ENCODE data around the gene SETX. TPM values are rescaled to one million over a fixed set of nuclear protein-coding genes. Genes with fewer than 3 reads are reported as not detected.
A peak's percentile ranks its signal among the peaks of the same experiment; 100 is the strongest.

SETX gene
- total RNA-seq, 5 donors from 2014 or later (not counting 1 experiment from before 2014, with no cell fraction given), result 63.9 to 73.2 (median 65.0) TPM

- DNase-seq (no peak), ATAC-seq (replicated peaks in 1 of 4) (no peak)
- no peaks in the 10 kb centered on the region for H3K9me3 Mint-ChIP-seq
- no peaks in the 10 kb centered on the region for H3K4me1 Mint-ChIP-seq
- H3K4me3 ChIP-seq (ENCODE audit: control insufficient read depth in 1 of 2, extremely low read depth in 1 of 2, low read length in 1 of 2), result no peak overlapping the region
- no peaks in the 10 kb centered on the region for H3K4me1 ChIP-seq (ENCODE audit: control insufficient read depth in 1 of 2, extremely low read depth in 1 of 2, insufficient read depth in 2 of 2, low read length in 2 of 2)
- no peak overlapping the region for H3K4me3 Mint-ChIP-seq
- H3K36me3 Mint-ChIP-seq, result no peaks in the 10 kb centered on the region
- H3K36me3 ChIP-seq (ENCODE audit: control insufficient read depth in 2 of 2, extremely low read depth in 1 of 2, insufficient read depth in 1 of 2, low read length in 1 of 2), result no peaks in the 10 kb centered on the region
- H3K27ac Mint-ChIP-seq, result no peak overlapping the region
- H3K27me3 Mint-ChIP-seq, result no peaks in the 10 kb centered on the region
- H3K9me3 ChIP-seq, result no peaks in the 10 kb centered on the region
- POLR2A ChIA-PET, result no interaction called here
- CTCF ChIA-PET, result no interaction called here
- H3K27me3 ChIP-seq (replicated peaks in 1 of 2; ENCODE audit: control insufficient read depth in 2 of 2, extremely low read depth in 1 of 2, insufficient read depth in 2 of 2, low read length in 1 of 2), result no peaks in the 10 kb centered on the region
- no peak overlapping the region for H3K27ac ChIP-seq (ENCODE audit: low read length)
- no CpG with 5 or more reads among the region's 3 CpGs for WGBS (ENCODE audit: insufficient coverage)
These were observed 11.2 kb upstream of the SETX start for GRCh38 chr9:132365986-132366385.

DNA sequence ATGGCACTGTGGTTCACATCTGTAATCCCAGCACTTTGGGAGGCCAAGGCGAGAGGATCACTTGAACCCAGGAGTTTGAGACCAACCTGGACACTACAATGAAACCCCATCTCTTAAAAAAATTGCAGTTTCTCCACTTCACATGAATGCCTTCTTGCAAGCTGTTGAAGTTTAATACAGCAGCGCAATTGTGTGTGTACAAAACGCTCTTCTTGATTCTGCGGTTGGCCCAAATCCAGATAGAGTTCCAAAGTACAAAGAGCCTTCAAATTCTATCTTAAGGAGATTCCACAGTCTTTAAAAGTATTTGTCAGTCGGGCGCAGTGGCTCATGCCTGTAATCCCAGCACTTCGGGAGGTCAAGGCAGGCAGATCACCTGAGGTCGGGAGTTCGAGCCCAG lies 9.3 kb upstream of the SETX start:
- no peaks in the 10 kb centered on the region for H3K9me3 ChIP-seq
- Mint-ChIP-seq H3K4me3 (no peak overlapping the region), H3K9me3 (no peaks in the 10 kb centered on the region), H3K4me1 (no peaks in the 10 kb centered on the region), H3K27ac (no peak overlapping the region), H3K27me3 (no peaks in the 10 kb centered on the region), H3K36me3 (no peaks in the 10 kb centered on the region)
- CTCF ChIA-PET, result no interaction called here
- H3K36me3 ChIP-seq (ENCODE audit: control insufficient read depth in 2 of 2, extremely low read depth in 1 of 2, insufficient read depth in 1 of 2, low read length in 1 of 2), result no peaks in the 10 kb centered on the region
- no peak for ATAC-seq (replicated peaks in 1 of 4)
- no peak overlapping the region for H3K4me3 ChIP-seq (ENCODE audit: control insufficient read depth in 1 of 2, extremely low read depth in 1 of 2, low read length in 1 of 2)
- POLR2A ChIA-PET, result no interaction called here
- no peak overlapping the region for H3K27ac ChIP-seq (ENCODE audit: low read length)
- WGBS (ENCODE audit: insufficient coverage), result 97% methylated on average over 8 of the region's 9 CpGs
- H3K27me3 ChIP-seq (replicated peaks in 1 of 2; ENCODE audit: control insufficient read depth in 2 of 2, extremely low read depth in 1 of 2, insufficient read depth in 2 of 2, low read length in 1 of 2), result no peaks in the 10 kb centered on the region
- no peaks in the 10 kb centered on the region for H3K4me1 ChIP-seq (ENCODE audit: control insufficient read depth in 1 of 2, extremely low read depth in 1 of 2, insufficient read depth in 2 of 2, low read length in 2 of 2)
- no peak for DNase-seq

- Histone ChIP-seq H3K9me3 (no peaks in the 10 kb centered on the region), H3K27ac (ENCODE audit: low read length) (no peak overlapping the region), H3K4me1 (ENCODE audit: control insufficient read depth in 1 of 2, extremely low read depth in 1 of 2, insufficient read depth in 2 of 2, low read length in 2 of 2) (peaks cover 10 to 22% of the 10 kb centered on the region in 2 experiments), H3K36me3 (ENCODE audit: control insufficient read depth in 2 of 2, extremely low read depth in 1 of 2, insufficient read depth in 1 of 2, low read length in 1 of 2) (peaks cover 0 to 7% of the 10 kb centered on the region in 2 donors), H3K4me3 (ENCODE audit: control insufficient read depth in 1 of 2, extremely low read depth in 1 of 2, low read length in 1 of 2) (no peak overlapping the region), H3K27me3 (replicated peaks in 1 of 2; ENCODE audit: control insufficient read depth in 2 of 2, extremely low read depth in 1 of 2, insufficient read depth in 2 of 2, low read length in 1 of 2) (no peaks in the 10 kb centered on the region)
- POLR2A ChIA-PET, result no interaction called here
- ATAC-seq (replicated peaks in 1 of 4) (no peak), DNase-seq (no peak)
- H3K9me3 Mint-ChIP-seq, result peaks cover 0 to 3% (median 0%) of the 10 kb centered on the region in 3 donors
- H3K36me3 Mint-ChIP-seq, result peaks cover 13% of the 10 kb centered on the region
- CTCF ChIA-PET, result no interaction called here
- no CpG with 5 or more reads among the region's 7 CpGs for WGBS (ENCODE audit: insufficient coverage)
- no peak overlapping the region for H3K4me3 Mint-ChIP-seq
- H3K27me3 Mint-ChIP-seq, result no peaks in the 10 kb centered on the region
- no peak overlapping the region for H3K27ac Mint-ChIP-seq
- H3K4me1 Mint-ChIP-seq, result peaks cover 15% of the 10 kb centered on the region in 3 donors
These were observed 3.0 kb upstream of the SETX start for GRCh38 chr9:132357764-132358163.

GRCh38 chr9:132356324-132356924 lies 1.6 kb upstream of the SETX start:
- H3K4me1 ChIP-seq (ENCODE audit: control insufficient read depth in 1 of 2, extremely low read depth in 1 of 2, insufficient read depth in 2 of 2, low read length in 2 of 2), result peaks cover 19 to 33% of the 10 kb centered on the region in 2 experiments
- no peaks in the 10 kb centered on the region for H3K9me3 ChIP-seq
- H3K36me3 ChIP-seq (ENCODE audit: control insufficient read depth in 2 of 2, extremely low read depth in 1 of 2, insufficient read depth in 1 of 2, low read length in 1 of 2), result peaks cover 3 to 19% of the 10 kb centered on the region in 2 donors
- CTCF ChIA-PET, result no interaction called here
- 94% methylated on average over 23 of the region's 26 CpGs for WGBS (ENCODE audit: insufficient coverage)
- POLR2A ChIA-PET, result no interaction called here
- H3K4me3 ChIP-seq (ENCODE audit: control insufficient read depth in 1 of 2, extremely low read depth in 1 of 2, low read length in 1 of 2), result no peak overlapping the region
- Mint-ChIP-seq H3K4me3 (peak overlapping the region; percentile 31 to 92 (median 47)), H3K27me3 (no peaks in the 10 kb centered on the region), H3K9me3 (peaks cover 0 to 3% (median 0%) of the 10 kb centered on the region in 3 donors), H3K27ac (peak overlapping the region; percentile 36 to 48), H3K36me3 (peaks cover 20% of the 10 kb centered on the region), H3K4me1 (peaks cover 26 to 29% (median 28%) of the 10 kb centered on the region in 3 donors)
- no peaks in the 10 kb centered on the region for H3K27me3 ChIP-seq (replicated peaks in 1 of 2; ENCODE audit: control insufficient read depth in 2 of 2, extremely low read depth in 1 of 2, insufficient read depth in 2 of 2, low read length in 1 of 2)
- H3K27ac ChIP-seq (ENCODE audit: low read length), result no peak overlapping the region
- ATAC-seq (replicated peaks in 1 of 4) (no peak), DNase-seq (peak in 1 of 35 experiments; percentile 23)

DNA sequence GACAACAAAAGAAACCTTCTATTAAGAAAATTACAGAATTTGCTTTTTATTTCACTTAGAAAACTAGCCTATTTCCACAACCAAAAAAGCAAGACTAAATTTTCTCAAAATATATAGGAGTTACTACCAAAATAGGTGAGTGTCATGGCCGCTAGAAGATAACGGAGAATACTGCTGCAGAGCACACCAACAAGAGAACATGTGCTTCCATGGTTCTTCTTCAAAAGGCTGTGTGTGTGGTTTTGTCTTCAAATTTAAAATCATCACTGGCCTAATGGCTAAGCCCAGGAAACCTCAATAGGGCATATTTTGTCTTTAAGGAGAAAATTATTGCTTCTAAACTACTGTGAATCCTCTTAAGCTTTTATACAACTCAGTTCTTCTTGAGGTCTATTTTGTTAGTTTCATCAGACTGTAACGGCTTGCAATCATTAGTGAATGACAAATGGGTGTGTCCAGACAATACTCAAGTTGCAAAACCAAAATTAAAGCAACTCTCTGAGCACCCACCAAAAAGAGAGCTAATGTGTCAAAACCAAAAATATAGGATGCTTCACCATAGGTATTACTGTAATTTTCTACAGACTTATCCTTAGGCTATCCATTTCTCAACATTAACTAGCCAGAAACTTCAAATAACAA lies 3.3 kb downstream of the SETX start:
- no peaks in the 10 kb centered on the region for H3K27me3 Mint-ChIP-seq
- Histone ChIP-seq H3K4me1 (ENCODE audit: control insufficient read depth in 1 of 2, extremely low read depth in 1 of 2, insufficient read depth in 2 of 2, low read length in 2 of 2) (peaks cover 28 to 53% of the 10 kb centered on the region in 2 experiments), H3K27me3 (replicated peaks in 1 of 2; ENCODE audit: control insufficient read depth in 2 of 2, extremely low read depth in 1 of 2, insufficient read depth in 2 of 2, low read length in 1 of 2) (no peaks in the 10 kb centered on the region), H3K36me3 (ENCODE audit: control insufficient read depth in 2 of 2, extremely low read depth in 1 of 2, insufficient read depth in 1 of 2, low read length in 1 of 2) (peaks cover 3 to 46% of the 10 kb centered on the region in 2 donors), H3K4me3 (ENCODE audit: control insufficient read depth in 1 of 2, extremely low read depth in 1 of 2, low read length in 1 of 2) (peak overlapping the region; percentile 29 to 42), H3K9me3 (no peaks in the 10 kb centered on the region), H3K27ac (ENCODE audit: low read length) (peak overlapping the region; percentile 54)
- WGBS (ENCODE audit: insufficient coverage), result no CpG with 5 or more reads among the region's 3 CpGs
- peaks cover 34% of the 10 kb centered on the region for H3K36me3 Mint-ChIP-seq
- DNase-seq, result no peak
- no peak for ATAC-seq (replicated peaks in 1 of 4)
- CTCF ChIA-PET, result interaction anchor here (0.5 to 1.7 kb wide), 4 partner anchors 14 to 318 kb away, joined by 3 to 8 read pairs (median 4); partner anchors contain the start of genes DDX31 (in 1 of the 2) and GTF3C4 (in 1 of the 2)
- peak overlapping the region; percentile 84 to 92 (median 89) for H3K4me3 Mint-ChIP-seq
- POLR2A ChIA-PET, result interaction anchor here in 1 of 2 donors (0.6 kb wide), 1 partner anchor 65 kb away, joined by 6 read pairs; no protein-coding TSS in a partner anchor
- H3K4me1 Mint-ChIP-seq, result peaks cover 43 to 56% (median 54%) of the 10 kb centered on the region in 3 donors
- H3K27ac Mint-ChIP-seq, result peak overlapping the region; percentile 96
- peaks cover 0 to 3% (median 0%) of the 10 kb centered on the region in 3 donors for H3K9me3 Mint-ChIP-seq

- peaks cover 40% of the 10 kb centered on the region for H3K36me3 Mint-ChIP-seq
- ATAC-seq (replicated peaks in 1 of 4) (peak in 1 of 4 experiments; percentile 23), DNase-seq (peak in 21 of 35 experiments; percentile 13 to 68 (median 28))
- no peaks in the 10 kb centered on the region for H3K9me3 Mint-ChIP-seq
- peaks cover 3 to 52% of the 10 kb centered on the region in 2 donors for H3K36me3 ChIP-seq (ENCODE audit: control insufficient read depth in 2 of 2, extremely low read depth in 1 of 2, insufficient read depth in 1 of 2, low read length in 1 of 2)
- ChIA-PET CTCF (interaction anchor here in 1 of 2 donors (1.6 to 1.7 kb wide), 2 partner anchors 82 to 319 kb away, joined by 4 to 8 read pairs; partner anchors contain the start of genes DDX31 and GTF3C4), POLR2A (no interaction called here)
- peaks cover 43 to 58% (median 58%) of the 10 kb centered on the region in 3 donors for H3K4me1 Mint-ChIP-seq
- H3K27ac ChIP-seq (ENCODE audit: low read length), result peak overlapping the region; percentile 54
- H3K4me1 ChIP-seq (ENCODE audit: control insufficient read depth in 1 of 2, extremely low read depth in 1 of 2, insufficient read depth in 2 of 2, low read length in 2 of 2), result peaks cover 28 to 54% of the 10 kb centered on the region in 2 experiments
- no peaks in the 10 kb centered on the region for H3K27me3 Mint-ChIP-seq
- H3K4me3 ChIP-seq (ENCODE audit: control insufficient read depth in 1 of 2, extremely low read depth in 1 of 2, low read length in 1 of 2), result peak overlapping the region in 1 of 2 donors; percentile 42
- no peaks in the 10 kb centered on the region for H3K9me3 ChIP-seq
- WGBS (ENCODE audit: insufficient coverage), result no CpG with 5 or more reads among the region's 6 CpGs
- H3K27me3 ChIP-seq (replicated peaks in 1 of 2; ENCODE audit: control insufficient read depth in 2 of 2, extremely low read depth in 1 of 2, insufficient read depth in 2 of 2, low read length in 1 of 2), result no peaks in the 10 kb centered on the region
- H3K27ac Mint-ChIP-seq, result peak overlapping the region; percentile 96
- H3K4me3 Mint-ChIP-seq, result peak overlapping the region; percentile 84 to 92 (median 89)
These were observed 3.9 kb downstream of the SETX start for GRCh38 chr9:132350861-132351315.
